ENCODE results near the gene ARHGEF16.

The ARHGEF16 gene

GRCh38 chr1:3506943-3507342, 52.5 kb downstream of the ARHGEF16 start:
- Histone ChIP-seq H3K9me3 (ENCODE audit: low read length) (no peaks in the 10 kb centered on the region), H3K36me3 (ENCODE audit: insufficient read depth, low read length) (no peaks in the 10 kb centered on the region), H3K4me1 (ENCODE audit: insufficient read depth, low read length) (peaks cover 2% of the 10 kb centered on the region), H3K27me3 (ENCODE audit: insufficient read depth, low read length) (no peaks in the 10 kb centered on the region), H2AFZ (ENCODE audit: low read depth, low read length) (no peak overlapping the region), H3K4me3 (ENCODE audit: low read length) (no peak overlapping the region)

- no peak overlapping the region for H2AFZ ChIP-seq (ENCODE audit: low read depth, low read length)
- peaks cover 1% of the 10 kb centered on the region for H3K9me3 ChIP-seq (ENCODE audit: low read length)
- peaks cover 2% of the 10 kb centered on the region for H3K4me1 ChIP-seq (ENCODE audit: insufficient read depth, low read length)
- no peaks in the 10 kb centered on the region for H3K27me3 ChIP-seq (ENCODE audit: insufficient read depth, low read length)
- H3K36me3 ChIP-seq (ENCODE audit: insufficient read depth, low read length), result no peaks in the 10 kb centered on the region
- H3K4me3 ChIP-seq (ENCODE audit: low read length), result no peak overlapping the region
Observed at GRCh38 chr1:3507636-3508275, 53.3 kb downstream of the ARHGEF16 start.

GRCh38 chr1:3508757-3509415, 54.4 kb downstream of the ARHGEF16 start:
- Histone ChIP-seq H3K4me3 (ENCODE audit: low read length) (no peak overlapping the region), H3K36me3 (ENCODE audit: insufficient read depth, low read length) (no peaks in the 10 kb centered on the region), H3K9me3 (ENCODE audit: low read length) (peaks cover 2% of the 10 kb centered on the region), H2AFZ (ENCODE audit: low read depth, low read length) (no peak overlapping the region), H3K27me3 (ENCODE audit: insufficient read depth, low read length) (no peaks in the 10 kb centered on the region), H3K4me1 (ENCODE audit: insufficient read depth, low read length) (peaks cover 2% of the 10 kb centered on the region)

- no peak overlapping the region for H3K4me3 ChIP-seq (ENCODE audit: low read length)
- no peaks in the 10 kb centered on the region for H3K27me3 ChIP-seq (ENCODE audit: insufficient read depth, low read length)
- H3K9me3 ChIP-seq (ENCODE audit: low read length), result peaks cover 2% of the 10 kb centered on the region
- no peak overlapping the region for H2AFZ ChIP-seq (ENCODE audit: low read depth, low read length)
- H3K36me3 ChIP-seq (ENCODE audit: insufficient read depth, low read length), result no peaks in the 10 kb centered on the region
- peaks cover 2% of the 10 kb centered on the region for H3K4me1 ChIP-seq (ENCODE audit: insufficient read depth, low read length)
Observed at GRCh38 chr1:3509721-3510120, 55.3 kb downstream of the ARHGEF16 start.

- Histone ChIP-seq H3K4me1 (ENCODE audit: insufficient read depth, low read length) (no peaks in the 10 kb centered on the region), H3K9me3 (ENCODE audit: low read length) (peaks cover 2% of the 10 kb centered on the region), H3K4me3 (ENCODE audit: low read length) (no peak overlapping the region), H3K36me3 (ENCODE audit: insufficient read depth, low read length) (no peaks in the 10 kb centered on the region), H2AFZ (ENCODE audit: low read depth, low read length) (no peak overlapping the region), H3K27me3 (ENCODE audit: insufficient read depth, low read length) (no peaks in the 10 kb centered on the region)
Observed at GRCh38 chr1:3510136-3510955, 55.9 kb downstream of the ARHGEF16 start.

GRCh38 chr1:3510956-3511250, 56.4 kb downstream of the ARHGEF16 start:
- H3K4me3 ChIP-seq (ENCODE audit: low read length), result no peak overlapping the region
- no peaks in the 10 kb centered on the region for H3K36me3 ChIP-seq (ENCODE audit: insufficient read depth, low read length)
- no peaks in the 10 kb centered on the region for H3K4me1 ChIP-seq (ENCODE audit: insufficient read depth, low read length)
- peaks cover 2% of the 10 kb centered on the region for H3K9me3 ChIP-seq (ENCODE audit: low read length)
- H2AFZ ChIP-seq (ENCODE audit: low read depth, low read length), result no peak overlapping the region
- no peaks in the 10 kb centered on the region for H3K27me3 ChIP-seq (ENCODE audit: insufficient read depth, low read length)

GRCh38 chr1:3511306-3511705, 56.8 kb downstream of the ARHGEF16 start:
- Histone ChIP-seq H3K9me3 (ENCODE audit: low read length) (peaks cover 2% of the 10 kb centered on the region), H3K4me3 (ENCODE audit: low read length) (no peak overlapping the region), H3K4me1 (ENCODE audit: insufficient read depth, low read length) (no peaks in the 10 kb centered on the region), H3K36me3 (ENCODE audit: insufficient read depth, low read length) (no peaks in the 10 kb centered on the region), H2AFZ (ENCODE audit: low read depth, low read length) (no peak overlapping the region), H3K27me3 (ENCODE audit: insufficient read depth, low read length) (no peaks in the 10 kb centered on the region)

- Histone ChIP-seq H3K27me3 (ENCODE audit: insufficient read depth, low read length) (no peaks in the 10 kb centered on the region), H3K4me3 (ENCODE audit: low read length) (no peak overlapping the region), H2AFZ (ENCODE audit: low read depth, low read length) (no peak overlapping the region), H3K36me3 (ENCODE audit: insufficient read depth, low read length) (no peaks in the 10 kb centered on the region), H3K4me1 (ENCODE audit: insufficient read depth, low read length) (no peaks in the 10 kb centered on the region), H3K9me3 (ENCODE audit: low read length) (peaks cover 2% of the 10 kb centered on the region)
Observed at GRCh38 chr1:3511856-3512255, 57.4 kb downstream of the ARHGEF16 start.

GRCh38 chr1:3514404-3514803, 59.9 kb downstream of the ARHGEF16 start:
- no peaks in the 10 kb centered on the region for H3K36me3 ChIP-seq (ENCODE audit: insufficient read depth, low read length)
- H3K27me3 ChIP-seq (ENCODE audit: insufficient read depth, low read length), result no peaks in the 10 kb centered on the region
- no peak overlapping the region for H3K4me3 ChIP-seq (ENCODE audit: low read length)
- no peak overlapping the region for H2AFZ ChIP-seq (ENCODE audit: low read depth, low read length)
- peaks cover 2% of the 10 kb centered on the region for H3K9me3 ChIP-seq (ENCODE audit: low read length)
- H3K4me1 ChIP-seq (ENCODE audit: insufficient read depth, low read length), result no peaks in the 10 kb centered on the region

- Histone ChIP-seq H3K4me3 (ENCODE audit: low read length) (no peak overlapping the region), H2AFZ (ENCODE audit: low read depth, low read length) (no peak overlapping the region), H3K36me3 (ENCODE audit: insufficient read depth, low read length) (no peaks in the 10 kb centered on the region), H3K4me1 (ENCODE audit: insufficient read depth, low read length) (no peaks in the 10 kb centered on the region), H3K27me3 (ENCODE audit: insufficient read depth, low read length) (no peaks in the 10 kb centered on the region), H3K9me3 (ENCODE audit: low read length) (peaks cover 2% of the 10 kb centered on the region)
Observed at GRCh38 chr1:3515272-3515671, 60.8 kb downstream of the ARHGEF16 start.

- Histone ChIP-seq H3K4me3 (ENCODE audit: low read length) (no peak overlapping the region), H3K4me1 (ENCODE audit: insufficient read depth, low read length) (no peaks in the 10 kb centered on the region), H3K36me3 (ENCODE audit: insufficient read depth, low read length) (no peaks in the 10 kb centered on the region), H3K9me3 (ENCODE audit: low read length) (peaks cover 2% of the 10 kb centered on the region), H2AFZ (ENCODE audit: low read depth, low read length) (no peak overlapping the region), H3K27me3 (ENCODE audit: insufficient read depth, low read length) (no peaks in the 10 kb centered on the region)
Observed at GRCh38 chr1:3515774-3516480, 61.5 kb downstream of the ARHGEF16 start.

- H3K36me3 ChIP-seq (ENCODE audit: insufficient read depth, low read length), result no peaks in the 10 kb centered on the region
- H2AFZ ChIP-seq (ENCODE audit: low read depth, low read length), result no peak overlapping the region
- H3K4me3 ChIP-seq (ENCODE audit: low read length), result no peak overlapping the region
- peaks cover 2% of the 10 kb centered on the region for H3K9me3 ChIP-seq (ENCODE audit: low read length)
- no peaks in the 10 kb centered on the region for H3K27me3 ChIP-seq (ENCODE audit: insufficient read depth, low read length)
- H3K4me1 ChIP-seq (ENCODE audit: insufficient read depth, low read length), result no peaks in the 10 kb centered on the region
Observed at GRCh38 chr1:3516481-3516869, 62.0 kb downstream of the ARHGEF16 start.

Data from neuron (in vitro differentiated cells).